NCI-H524 treated with DMSO at 0.1 percent for 48 hours (cell line): ENCODE results near the gene NTM.

ENCODE experiments used
- DNase-seq: peaks from one replicate; lab custom pipeline; 2025; lab: John Stamatoyannopoulos, UW

NTM gene

DNA sequence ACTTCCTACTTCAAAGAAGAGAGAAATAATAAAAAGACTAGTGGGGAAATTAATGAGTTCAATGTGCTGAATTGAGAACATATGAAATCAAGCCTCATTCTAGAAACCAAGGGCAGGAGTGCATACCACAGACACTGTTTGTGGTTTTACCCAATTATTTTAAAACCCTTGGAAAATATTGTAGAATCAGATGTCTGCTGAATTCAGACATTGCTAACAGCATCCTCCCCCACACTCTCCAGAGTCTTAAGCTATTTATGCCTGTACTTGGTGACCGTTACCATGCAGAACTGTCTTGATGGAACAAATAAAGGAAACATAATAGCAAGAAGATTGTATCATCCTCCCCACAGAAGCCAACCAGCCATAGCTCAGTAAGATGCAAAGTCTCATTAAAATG lies 850.1 kb downstream of the NTM start:
- no peak for DNase-seq

DNA sequence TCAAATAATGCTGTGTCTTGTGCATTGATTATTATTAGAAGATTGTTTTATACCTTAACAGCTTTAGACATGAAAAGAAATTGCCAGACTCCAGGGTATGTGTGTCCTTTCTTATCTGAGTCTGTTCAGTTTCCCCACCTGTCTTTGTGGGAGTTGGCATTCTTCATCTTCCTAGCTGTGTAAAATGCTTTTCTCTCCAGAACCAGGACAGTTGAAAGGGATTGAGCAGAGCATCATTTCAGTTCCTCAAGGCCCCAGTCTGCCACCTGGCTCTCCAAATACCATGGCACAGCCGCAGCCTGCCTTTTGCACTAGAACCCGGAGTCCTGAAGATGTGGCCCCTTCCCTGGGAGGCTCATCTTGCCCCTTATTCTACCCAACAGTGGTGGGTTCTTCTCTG lies 851.9 kb downstream of the NTM start:
- DNase-seq = no peak

DNA sequence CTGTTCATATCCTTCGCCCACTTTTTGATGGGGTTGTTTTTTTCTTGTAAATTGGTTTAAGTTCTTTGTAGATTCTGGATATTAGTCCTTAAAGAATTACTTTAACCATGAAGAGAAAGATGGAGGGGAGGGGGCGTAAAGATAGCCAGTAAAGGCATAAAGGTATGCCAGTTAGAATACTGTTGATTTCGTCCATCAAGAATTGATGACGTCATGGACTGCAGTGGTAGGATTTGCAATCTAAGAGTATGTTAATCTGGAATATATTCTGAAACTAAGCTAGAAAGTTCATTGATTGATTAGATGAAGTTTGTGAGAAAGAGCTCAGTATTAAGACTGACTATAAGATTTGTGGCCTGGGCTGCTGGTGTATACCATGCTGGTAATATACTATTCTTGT lies 856.1 kb downstream of the NTM start:
- DNase-seq = no peak

DNA sequence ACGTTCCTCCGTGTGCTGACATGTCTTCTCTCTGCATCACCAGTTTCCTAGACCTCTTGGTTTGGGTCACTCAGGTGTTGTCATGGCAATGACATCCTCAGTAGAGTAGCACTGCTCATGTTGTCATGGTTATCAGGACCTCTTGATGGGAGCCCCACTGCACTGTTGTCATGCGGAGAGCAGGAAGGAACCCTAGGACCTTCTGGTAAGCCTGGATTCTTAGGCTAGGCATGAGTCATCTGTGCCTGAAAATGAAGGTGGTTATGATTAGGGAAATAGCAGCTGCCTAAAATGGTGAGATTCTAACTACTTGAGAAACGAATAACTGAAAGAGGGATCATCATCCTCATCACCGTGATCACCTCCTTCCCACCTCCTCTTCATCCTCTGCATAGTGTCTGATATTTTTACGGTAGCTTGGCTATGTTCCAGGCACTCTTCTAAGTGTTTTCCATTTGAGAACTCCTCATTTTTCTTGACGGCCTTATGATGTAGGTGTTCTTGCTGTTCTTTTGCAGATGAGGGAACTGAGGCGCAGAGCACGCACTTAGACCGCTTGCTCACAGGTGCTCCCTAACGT lies 858.4 kb downstream of the NTM start:
- DNase-seq = no peak

DNA sequence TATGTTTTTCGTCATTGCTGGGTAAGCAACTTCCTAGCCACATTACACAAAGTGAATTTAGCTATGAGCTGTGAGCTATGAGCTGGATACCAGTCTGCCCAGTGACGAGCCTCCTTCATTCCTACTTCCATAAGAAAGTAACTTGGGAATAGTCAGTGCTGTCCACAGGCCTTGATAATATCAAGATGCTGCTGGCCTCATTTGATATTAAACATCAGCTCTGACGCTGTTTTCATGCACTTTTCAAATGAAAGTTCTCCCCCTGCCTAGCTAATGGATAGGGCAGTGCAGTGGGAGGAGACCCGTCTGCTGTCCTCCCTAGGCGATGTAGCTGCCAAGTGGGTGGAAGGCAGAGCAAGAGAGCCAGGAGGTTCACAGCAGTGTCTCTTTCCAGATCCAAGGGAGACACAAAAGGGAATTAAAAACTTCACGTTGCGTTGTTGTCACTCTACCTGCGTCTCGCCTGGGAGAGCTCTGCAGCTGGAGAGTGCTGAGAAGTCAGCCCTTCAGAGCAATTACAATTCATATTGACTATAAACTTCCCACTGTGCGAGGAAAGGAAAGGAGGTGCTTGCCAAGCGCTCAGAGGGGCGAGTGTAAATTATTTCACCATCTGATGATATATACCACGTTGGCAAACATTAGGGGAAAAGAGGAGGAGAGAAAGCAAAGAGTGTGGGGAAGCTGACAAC lies 861.4 kb downstream of the NTM start:
- DNase-seq = no peak

DNA sequence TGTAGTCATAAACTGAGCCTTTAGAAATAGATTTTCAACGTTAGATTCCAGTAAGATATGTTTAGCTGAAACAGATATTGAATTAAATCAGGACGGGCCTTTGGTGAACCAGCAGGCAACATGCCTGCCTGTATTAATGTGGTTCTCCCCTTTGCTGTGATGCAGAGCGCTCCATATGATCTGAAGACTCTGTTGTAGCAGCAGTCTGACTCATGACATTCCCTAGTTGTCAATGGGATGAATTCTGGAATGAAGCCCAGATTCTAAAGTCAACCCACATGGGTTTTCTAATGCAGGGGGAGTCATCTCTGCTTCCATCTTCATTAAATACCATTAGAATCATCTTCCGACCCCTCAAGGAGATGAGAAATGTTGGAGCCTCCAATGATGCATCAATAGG lies 864.5 kb downstream of the NTM start:
- DNase-seq = no peak

DNA sequence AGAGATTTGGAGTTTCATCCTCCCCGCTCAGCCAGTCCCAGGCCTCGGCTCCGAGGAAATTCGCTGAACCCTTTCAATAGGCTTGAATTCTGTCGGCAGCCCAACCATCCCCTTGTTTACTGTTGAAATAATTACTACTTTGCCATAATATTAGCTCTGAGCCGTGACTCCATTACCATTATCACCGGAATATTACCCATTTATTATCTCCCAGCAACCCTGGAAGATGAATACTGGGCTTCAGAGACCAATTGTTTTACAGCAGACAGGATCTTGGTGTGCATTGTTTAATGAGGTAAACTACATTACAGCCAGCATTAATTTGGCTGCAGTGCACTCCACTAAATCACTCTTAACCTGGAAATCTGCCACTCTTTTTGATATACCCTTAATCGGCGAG lies 867.4 kb downstream of the NTM start:
- DNase-seq = no peak

DNA sequence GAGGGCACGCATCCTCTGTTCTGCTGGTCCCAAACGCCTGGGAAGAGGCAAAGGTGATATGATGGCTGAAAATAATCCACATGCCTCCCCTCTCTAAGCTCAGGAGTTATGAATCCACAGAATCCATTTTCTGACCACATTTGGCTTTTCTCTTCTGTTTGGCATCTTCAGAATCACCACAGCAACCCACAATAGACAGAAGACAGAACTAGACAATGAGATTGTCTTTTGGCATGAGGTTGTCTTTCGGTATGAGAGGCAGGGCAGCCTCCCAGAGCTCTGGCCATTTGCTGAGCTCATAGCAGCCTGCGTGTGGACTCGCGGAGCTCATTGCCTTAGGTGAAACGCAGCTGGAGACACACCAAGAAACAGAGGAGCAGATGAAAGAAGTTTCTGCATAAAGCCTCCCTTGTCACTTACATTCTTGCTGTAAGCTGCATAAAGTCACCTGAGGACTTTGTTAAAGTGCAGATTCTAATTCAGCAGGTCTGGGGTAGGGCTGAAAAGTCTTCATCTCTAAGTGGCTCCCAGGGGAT lies 868.0 kb downstream of the NTM start:
- no peak for DNase-seq

DNA sequence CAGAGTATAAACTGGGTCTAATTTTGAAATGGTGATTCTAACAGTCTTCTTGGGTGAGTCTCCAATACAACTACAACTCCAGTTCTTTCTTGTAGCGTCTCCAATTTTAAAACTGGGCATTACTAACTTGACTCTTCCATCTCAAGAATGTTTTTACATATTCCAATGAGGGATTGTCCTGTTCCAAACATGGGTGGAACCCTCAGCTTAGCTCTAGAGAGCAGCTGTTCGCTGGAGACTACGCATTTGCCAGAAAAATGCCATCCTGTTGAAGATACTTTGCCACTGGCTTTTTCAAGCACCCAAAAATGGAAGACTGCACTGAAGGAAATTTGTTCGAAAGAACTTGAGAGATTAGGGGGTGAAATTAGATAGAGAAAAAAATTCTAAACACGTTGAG lies 870.0 kb downstream of the NTM start:
- no peak for DNase-seq

DNA sequence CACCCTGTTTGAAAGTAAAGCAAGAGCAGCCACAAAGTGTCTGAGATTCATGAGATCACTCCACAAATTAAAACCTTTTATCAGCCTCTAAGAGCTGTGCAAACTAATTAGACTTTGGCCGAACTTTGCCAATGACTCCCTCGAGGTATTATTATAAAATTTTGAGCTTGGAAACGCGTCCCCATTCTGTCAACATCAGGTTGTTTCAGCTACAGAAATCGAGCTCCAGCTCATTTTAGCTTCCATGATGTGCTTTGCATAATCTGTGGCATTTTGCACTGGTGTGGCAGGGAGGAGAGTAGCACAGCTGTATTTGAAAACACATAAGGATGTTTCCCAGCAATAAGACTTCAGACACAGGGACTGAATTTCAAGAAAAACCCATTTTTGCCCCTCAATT lies 872.2 kb downstream of the NTM start:
- DNase-seq = no peak

DNA sequence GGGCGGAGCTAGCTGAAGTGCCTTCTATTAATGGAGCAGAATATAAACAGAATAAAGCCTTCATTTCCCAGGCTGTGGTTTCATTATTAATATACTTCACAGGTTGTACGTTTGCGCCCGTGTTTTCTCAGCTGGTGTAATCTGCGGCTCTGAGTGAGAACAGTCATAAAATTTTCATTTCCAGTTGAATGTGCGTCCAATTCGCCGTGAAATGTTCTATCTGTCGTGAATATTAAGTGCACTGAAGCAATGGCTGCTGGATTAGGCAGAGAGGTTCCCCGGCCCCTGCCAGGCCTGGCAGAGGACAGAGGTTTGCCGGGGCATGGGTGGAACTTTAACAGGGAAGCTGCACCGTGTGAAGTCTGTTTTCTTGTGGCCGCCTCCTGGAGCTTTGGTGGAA lies 874.4 kb downstream of the NTM start:
- no peak for DNase-seq

DNA sequence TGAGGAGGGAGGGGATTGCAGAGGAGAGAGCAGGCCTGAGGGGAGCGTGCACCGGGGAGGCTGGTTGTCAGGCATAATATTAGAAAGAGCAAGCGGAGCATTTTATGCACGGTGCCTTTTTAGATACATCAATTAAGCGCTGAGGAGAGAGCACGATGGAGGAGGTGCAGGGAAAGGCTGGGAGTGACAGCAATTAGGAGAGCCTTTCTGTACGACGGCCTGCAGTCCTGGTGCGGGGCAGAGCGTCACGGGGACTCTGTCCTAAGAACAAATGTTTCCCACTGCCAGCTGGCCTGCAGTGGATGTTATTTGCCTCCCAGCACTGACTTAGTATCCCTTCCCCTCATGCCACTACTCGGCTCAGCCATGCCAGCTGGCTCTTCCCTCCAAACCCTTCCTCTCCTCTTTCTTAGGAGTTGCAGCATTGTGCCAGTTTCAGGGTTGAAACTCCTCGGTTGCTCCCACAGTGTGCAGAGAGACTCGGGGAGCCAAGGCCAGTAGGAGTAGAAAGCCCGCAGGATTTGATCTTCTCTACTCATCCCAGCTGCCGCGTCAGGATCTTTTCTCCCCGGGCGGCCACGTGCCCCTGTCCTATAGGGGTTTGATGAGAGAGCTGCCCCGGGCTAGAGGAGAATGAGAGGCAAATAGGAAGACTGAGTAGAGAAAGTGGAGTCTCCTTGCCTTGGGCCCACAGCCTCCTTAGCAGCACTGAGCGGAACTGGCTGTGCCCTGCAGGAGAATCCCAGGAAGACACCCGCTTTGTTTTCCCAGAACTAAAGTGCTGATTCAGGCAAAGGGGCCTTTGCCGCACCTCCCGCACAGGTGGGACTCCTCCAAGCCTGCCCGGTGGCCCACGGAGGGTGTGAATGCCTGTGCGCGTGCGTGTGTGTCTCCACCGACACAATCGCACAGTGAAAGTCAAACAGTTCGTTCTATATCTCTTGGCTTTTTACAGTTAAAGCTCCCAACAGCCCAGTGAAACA lies 875.3 kb downstream of the NTM start:
- no peak for DNase-seq

DNA sequence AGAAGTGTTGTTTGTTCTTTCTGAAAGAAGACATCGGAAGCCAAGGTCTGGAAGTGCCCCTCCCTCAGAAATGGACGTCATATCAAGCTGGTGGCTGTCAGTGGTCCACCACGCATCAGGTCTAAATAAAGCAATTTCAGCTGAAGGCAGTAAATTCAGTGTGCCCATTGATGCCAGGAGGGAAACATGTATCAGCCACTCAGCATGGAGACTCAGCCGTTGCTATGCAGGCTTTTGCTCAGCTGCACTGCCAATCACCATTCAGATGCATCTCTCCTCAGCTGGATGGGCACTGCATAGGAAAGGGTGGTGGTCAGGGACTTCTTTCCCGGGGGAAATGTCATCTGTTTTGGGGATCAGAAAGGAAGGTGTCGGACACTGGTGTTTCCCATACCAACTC lies 878.2 kb downstream of the NTM start:
- no peak for DNase-seq

DNA sequence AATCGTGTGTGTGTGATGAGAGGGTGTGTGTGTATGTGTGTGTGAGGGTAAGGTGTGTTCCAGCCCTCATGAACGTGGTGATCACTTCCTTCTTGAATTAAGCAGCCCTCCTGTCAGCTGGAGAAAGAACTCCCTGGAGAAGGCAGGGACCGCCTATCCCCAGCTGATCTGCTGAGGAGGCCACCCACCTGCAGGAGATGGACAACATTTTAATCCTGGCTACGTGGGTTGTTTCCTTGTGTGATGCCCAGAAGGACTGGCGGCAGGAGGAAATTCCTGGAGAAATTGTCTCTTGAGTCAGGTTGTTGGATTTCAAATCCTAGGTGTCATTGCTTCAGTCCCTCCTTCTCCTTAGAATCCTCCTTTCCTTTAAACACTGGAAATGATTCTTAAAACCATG lies 878.8 kb downstream of the NTM start:
- DNase-seq = no peak

DNA sequence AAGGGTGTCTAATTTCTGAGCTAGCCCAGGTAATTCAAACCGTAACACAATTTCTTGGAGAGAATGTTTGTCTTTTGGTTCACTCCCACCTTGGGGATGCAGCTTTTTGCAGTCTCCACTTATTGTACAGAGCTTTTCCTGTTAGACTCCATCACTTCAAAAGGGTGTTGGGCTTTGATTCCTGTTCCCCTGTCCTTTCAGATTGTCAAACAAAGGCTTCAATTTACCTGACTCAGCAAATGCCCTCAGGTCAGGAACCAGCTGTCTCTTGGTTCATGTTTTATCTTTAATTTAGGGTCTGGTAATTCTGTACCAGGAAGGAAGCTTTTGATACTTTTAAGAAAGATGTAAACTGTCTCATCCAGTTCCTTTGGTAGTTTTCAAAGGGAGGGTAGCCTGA lies 880.6 kb downstream of the NTM start:
- no peak for DNase-seq

DNA sequence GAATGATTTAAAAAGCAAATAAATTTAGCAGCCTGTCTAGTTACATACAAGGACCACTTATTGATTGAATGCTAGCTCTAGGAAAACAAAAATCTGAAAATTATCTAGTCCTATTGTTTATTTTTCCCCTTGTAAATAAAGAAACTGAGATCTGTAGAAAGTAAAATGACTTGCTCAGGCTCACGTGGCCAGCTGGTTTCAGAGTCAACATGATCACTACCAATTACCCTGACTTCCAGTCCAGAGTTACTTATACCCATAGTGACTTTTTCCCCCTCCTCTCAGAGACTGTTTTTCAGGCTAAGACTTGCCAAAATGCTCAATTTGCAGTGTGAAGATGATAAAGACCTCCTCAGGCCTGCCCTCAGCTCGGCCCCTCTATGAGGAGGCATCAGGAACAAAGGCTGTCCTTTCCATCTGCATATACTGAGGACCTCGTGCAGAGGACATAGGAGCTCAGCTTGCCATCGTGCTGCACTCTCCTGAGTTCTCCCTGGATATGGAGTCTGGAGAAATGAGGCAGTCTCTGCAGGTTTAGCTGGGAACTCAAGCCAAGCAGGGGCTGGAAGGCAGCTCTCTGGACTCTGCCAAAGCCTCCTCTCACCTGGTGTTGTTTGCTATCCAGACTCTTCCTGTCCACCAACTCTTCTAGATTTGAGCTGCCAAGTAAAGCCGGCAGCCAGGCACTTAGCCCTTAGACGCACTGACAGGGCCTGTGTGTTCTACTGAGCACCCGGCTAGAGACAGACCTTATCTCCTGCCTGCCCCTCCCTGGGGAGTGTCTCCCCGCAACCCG lies 883.3 kb downstream of the NTM start:
- DNase-seq = no peak

DNA sequence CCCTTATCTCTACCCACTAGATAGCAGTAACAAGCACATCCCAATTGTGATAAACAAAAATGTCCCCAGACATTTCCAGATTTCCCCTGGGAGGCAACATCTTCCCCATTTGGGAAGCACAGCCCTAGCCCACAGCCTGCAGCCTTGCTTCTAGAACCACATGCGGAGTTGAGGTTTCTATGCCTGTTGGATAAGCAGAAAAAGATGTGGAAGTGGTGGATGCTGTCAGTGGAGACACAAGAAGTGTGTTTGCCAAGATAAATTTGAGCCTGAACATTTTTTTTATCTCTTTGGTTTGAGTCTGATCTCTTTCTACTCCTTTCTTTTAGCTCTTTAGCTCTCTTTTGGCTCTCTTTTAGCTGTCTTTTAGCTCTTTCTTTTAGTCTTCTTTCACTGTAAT lies 884.5 kb downstream of the NTM start:
- DNase-seq = no peak

DNA sequence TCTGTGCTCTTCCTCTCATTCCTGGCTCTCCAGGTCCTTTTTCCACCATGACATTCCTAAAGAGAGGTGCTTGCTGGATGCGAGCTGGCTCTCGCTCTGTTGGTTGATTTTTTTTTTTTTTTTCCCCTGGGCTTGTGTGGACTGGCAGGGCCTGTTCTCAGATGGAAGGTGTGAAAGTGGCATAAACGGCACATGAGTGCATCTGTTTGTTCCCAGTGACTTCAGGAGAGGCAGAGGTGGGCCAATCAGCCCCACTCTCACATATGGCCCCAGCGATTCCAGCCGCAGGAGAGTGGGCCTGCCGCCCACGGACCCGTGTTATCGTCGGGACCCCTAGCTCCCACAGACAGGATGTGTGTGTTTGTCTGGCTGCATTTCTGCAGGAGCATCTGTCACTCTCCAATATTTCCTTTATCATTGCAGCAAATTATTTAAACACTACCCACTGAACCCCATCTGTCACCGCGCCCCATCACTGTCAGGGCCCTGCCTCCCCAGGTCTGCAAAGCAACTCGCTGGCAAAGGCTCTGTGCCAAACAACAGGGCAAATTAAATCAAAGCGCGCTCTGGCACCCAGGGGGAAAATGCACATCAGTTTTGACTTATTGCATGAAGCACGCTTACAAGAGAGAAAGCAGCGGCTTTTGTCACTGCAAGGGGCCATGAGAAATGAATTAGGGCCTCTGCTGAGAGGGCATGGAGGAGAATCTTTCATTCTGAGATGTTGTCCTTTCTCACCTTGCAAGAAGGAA lies 886.3 kb downstream of the NTM start:
- no peak for DNase-seq

DNA sequence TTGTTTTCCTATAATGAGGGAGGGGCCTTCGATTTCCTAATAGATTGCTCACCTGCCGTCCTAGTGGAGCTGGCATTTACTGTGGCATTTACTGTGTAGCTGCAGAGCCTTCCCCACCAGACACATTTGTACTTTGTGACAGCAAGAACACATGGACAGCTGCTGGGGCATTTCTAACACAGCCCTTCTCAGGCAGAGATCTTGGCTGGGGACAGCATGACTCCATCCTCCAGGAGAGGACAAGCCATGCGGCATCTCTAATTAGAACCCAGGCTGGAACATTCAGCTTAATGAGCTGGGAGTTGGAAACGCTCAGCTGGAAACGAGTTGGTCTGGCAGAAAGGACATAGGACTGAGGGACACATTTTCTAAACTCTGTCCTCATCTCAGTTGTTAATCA lies 887.5 kb downstream of the NTM start:
- no peak for DNase-seq

DNA sequence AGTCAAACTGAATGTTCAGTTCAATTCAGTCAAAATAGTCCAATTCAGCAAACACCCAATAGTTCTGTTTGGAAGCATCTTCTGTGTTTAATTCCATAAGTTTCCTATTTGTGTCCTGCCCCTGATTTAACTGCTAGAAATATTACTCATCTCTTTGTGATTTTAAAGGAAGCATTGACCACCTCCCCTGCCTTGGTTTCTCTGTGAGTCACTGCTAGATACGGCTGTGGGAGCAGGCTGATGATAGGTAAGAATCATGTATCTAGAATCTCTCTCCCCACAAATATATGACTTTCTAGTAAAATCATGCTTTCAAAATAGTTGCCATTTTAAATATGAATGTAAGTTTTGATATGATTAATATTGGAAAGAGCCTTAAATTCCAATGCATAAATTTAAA lies 888.5 kb downstream of the NTM start:
- DNase-seq = no peak

DNA sequence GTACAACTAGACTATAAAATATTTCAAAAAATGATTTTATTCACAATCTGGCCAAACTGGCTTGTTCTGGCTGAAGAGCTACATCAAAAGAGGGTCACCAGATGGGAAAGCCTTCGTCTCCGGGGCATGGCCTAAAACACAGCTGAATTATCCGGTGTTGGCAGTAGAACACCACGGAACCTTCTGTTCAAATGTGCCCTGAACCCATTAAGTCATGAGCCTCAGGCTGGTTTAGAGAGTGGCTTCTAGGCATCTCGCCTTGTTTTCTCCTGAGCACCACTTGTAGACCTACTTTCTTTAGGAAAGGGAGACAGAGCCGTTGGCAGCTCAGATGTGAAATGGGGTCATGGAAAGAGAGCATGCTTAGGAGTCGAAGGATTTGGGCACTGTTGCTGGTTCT lies 890.2 kb downstream of the NTM start:
- no peak for DNase-seq
